Motor neuron (in vitro differentiated cells): ENCODE measurements around the gene KMT2A. TPM values are rescaled to one million over a fixed set of nuclear protein-coding genes. Genes with fewer than 3 reads are reported as not detected.
"Not testable (repeated sequence)": the region's sequence is repeated elsewhere in the genome, so short reads cannot be mapped to it uniquely, and the experiment has no call there.

Experiments used
- ATAC-seq, 8 experiments: fragments of 200-7000 bp; cut with Tn5 transposase; replicated peaks in 6 of 8; 2 replicates each; pipeline ENCODE4 v1.8.0; 2021; ENCODE audit warnings: mild to moderate bottlenecking in 8 of 8, moderate library complexity in 8 of 8
- H3K27ac ChIP-seq, 2 donors: fragments of 250-450 bp; sonication (Bioruptor Pico); 2 replicates each; pipeline ENCODE4 v1.9.0; 2021; ENCODE audit warnings: antibody characterized with exemption in 2 of 2, mild to moderate bottlenecking in 2 of 2, moderate library complexity in 1 of 2
- H3K4me1 ChIP-seq, 2 donors: fragments of 250-450 bp; sonication (Bioruptor Pico); replicated peaks in 1 of 2; 2 replicates each; pipeline ENCODE4 v1.6.1; 2021; ENCODE audit warnings: antibody characterized with exemption in 2 of 2, mild to moderate bottlenecking in 2 of 2, moderate library complexity in 1 of 2
- H3K4me3 ChIP-seq, 5 donors: fragments of 250-450 bp; sonication (Bioruptor Pico); 2 replicates each; pipeline ENCODE4 v1.9.0; 2021; ENCODE audit warnings: antibody characterized with exemption in 5 of 5, mild to moderate bottlenecking in 5 of 5, moderate library complexity in 4 of 5
- WGBS, 10 experiments: fragments of 450-650 bp; shearing (Covaris generic); methylation state at CpG; one replicate each; pipeline ENCODE4 v1.0.0; 2022; 5-methylcytosine and 5-hydroxymethylcytosine counted together
- in situ Hi-C, 9 experiments: fragments of 400-800 bp; cut with MboI; loops; one replicate each; pipeline ENCODE4 v1.15.0; 2021; ENCODE audit warnings: low sequenced_read_pairs in 9 of 9, low pct_unique_long_range_greater_than_20kb in 2 of 9; ENCODE audit not compliant: unreplicated experiment in 9 of 9
- total RNA-seq, 8 experiments: library from RNA; unstranded; fragments of 300-600 nt; gene quantifications; 2 replicates each; pipeline versions ENCODE4 v1.2.3 to v1.2.4, GENCODE V29; 2022

KMT2A gene
- total RNA-seq, 8 experiments from 2014 or later = 23.2 to 70.5 (median 47.6) TPM

DNA sequence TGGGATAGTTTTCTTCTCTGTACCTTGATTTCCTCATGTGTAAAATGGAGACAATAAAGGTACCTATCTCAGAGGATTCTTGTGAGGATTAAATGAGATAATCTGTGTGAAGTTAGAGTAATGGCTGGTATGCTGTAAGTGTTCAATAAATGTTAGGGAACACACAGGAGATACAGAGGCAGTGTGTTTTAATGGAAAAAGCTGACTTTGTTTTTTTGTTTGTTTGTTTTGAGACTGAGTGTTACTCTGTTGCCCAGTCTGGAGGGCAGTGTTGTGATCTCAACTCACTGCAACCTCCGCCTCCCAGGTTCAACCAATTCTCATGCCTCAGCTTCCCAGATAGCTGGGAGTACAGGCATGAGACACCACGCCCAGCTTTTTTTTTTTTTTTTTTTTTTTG is 133.4 kb downstream of the KMT2A start:
- peaks cover 6 to 23% of the 10 kb centered on the region in 2 donors for H3K4me1 ChIP-seq
- no peak for ATAC-seq
- H3K27ac ChIP-seq = no peak overlapping the region
- in situ Hi-C loops = no loop called here
- WGBS, 10 experiments = 43 to 100% (median 83%) methylated on average over 1 to 2 of the region's 2 CpGs; no CpG with 5 or more reads in 5 of the 10 experiments
- no peak overlapping the region for H3K4me3 ChIP-seq

GRCh38 chr11:118570787-118571186 is 134.5 kb downstream of the KMT2A start:
- Histone ChIP-seq H3K4me3 (no peak overlapping the region), H3K27ac (no peak overlapping the region), H3K4me1 (peaks cover 8 to 24% of the 10 kb centered on the region in 2 donors)
- in situ Hi-C loops = no loop called here
- 82 to 100% (median 100%) methylated on average over 1 of the region's 1 CpG for WGBS, 10 experiments
- no peak for ATAC-seq

- ATAC-seq = peak in 2 of 8 experiments; percentile 27 to 41
- WGBS, 10 experiments = 13 to 89% (median 32%) methylated on average over 1 to 13 of the region's 15 CpGs; no CpG with 5 or more reads in 4 of the 10 experiments
- peaks cover 8 to 27% of the 10 kb centered on the region in 2 donors for H3K4me1 ChIP-seq
- peak overlapping the region; percentile 100 for H3K27ac ChIP-seq
- in situ Hi-C loops = not testable (repeated sequence)
- H3K4me3 ChIP-seq = peak overlapping the region; percentile 96 to 100 (median 97)
Measured at GRCh38 chr11:118571701-118572060, 135.4 kb downstream of the KMT2A start.

- Histone ChIP-seq H3K4me3 (peak within 1 kb of the TSS; percentile 96 to 100 (median 97)), H3K4me1 (peaks cover 8 to 27% of the 10 kb centered on the region in 2 donors), H3K27ac (peak within 1 kb of the TSS; percentile 100)
- 0 to 4% (median 0%) methylated on average over 1 to 11 of the region's 55 CpGs; no CpG with 5 or more reads in 4 of the 10 experiments for WGBS, 10 experiments
- in situ Hi-C loops = no loop called here
- peak; percentile 68 to 89 (median 86) for ATAC-seq
Measured at GRCh38 chr11:118572061-118572980, 136.0 kb downstream of the KMT2A start, which contains the start of gene ARCN1. Gene ARCN1 (plus strand): TSS chr11:118572409. CDS start chr11:118572548, 139 bp downstream.

DNA sequence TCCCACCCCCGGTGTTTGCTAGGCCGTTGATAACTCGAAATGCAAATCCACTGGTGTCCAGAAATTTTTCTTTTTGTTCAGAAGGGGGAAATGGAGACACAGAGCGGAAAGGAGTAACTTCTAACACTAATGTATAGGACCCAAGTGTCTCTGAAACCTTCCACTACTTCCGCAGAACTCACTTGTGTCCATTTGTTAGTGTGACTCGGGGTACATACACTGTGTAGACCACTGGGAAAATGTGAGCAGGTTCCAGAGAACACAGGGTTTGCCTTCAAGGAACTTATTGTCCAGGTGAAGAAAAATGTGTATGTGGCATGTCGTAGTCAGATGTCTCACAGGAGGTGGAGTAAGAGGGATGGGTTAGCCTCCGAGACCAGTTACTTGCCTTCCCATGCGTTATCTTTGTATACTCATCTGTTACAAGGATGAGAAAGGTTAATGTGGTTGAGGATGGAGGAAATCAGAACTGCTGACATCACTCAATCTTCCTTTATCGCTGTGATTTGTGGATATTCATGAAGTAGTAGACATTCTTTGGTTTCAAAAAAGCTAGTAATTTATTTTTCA is 136.8 kb downstream of the KMT2A start:
- in situ Hi-C loops = no loop called here
- 0 to 20% (median 0%) methylated on average over 1 to 9 of the region's 10 CpGs; no CpG with 5 or more reads in 1 of the 10 experiments for WGBS, 10 experiments
- Histone ChIP-seq H3K4me3 (peak overlapping the region; percentile 96 to 100 (median 97)), H3K4me1 (peaks cover 8 to 27% of the 10 kb centered on the region in 2 donors), H3K27ac (peak overlapping the region; percentile 100)
- ATAC-seq = peak; percentile 7 to 26 (median 16)

DNA sequence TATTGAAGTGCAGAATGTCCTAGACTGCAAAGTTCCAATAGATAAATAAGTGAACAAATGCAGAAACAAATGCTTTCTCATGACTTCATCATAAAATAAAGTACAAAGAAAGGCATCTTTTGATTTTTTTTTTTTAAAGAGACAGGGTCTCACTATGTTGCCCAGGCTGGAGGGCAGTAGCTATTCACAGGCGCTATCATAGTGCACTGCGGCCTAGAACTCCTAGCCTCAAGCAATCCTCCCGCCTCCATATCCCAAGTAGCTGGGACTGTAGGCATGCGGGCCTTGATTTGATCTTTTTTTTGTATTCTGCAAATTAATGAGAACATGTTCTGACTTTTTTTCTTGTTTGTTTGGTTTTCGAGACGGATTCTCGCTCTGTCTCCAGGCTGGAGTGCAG is 138.3 kb downstream of the KMT2A start:
- WGBS, 10 experiments = 20 to 100% (median 72%) methylated on average over 1 to 6 of the region's 7 CpGs; no CpG with 5 or more reads in 2 of the 10 experiments
- no peak overlapping the region for H3K4me3 ChIP-seq

More for the DNA sequence above, 138.3 kb downstream of the KMT2A start:
- no peak for ATAC-seq
- peaks cover 8 to 27% of the 10 kb centered on the region in 2 donors for H3K4me1 ChIP-seq
- no peak overlapping the region for H3K27ac ChIP-seq
- in situ Hi-C loops = no loop called here

Other genes with a start within 250 kb of the KMT2A start
- 1 to 10 TPM in 5 of 8 experiments, under 1 TPM in 2, not detected in 1; 0.13 to 3.1 (median 1.4) TPM for gene JAML, start 211.5 kb upstream of the KMT2A start, total RNA-seq
- 1 to 10 TPM in 3 of 8 experiments, under 1 TPM in 3, not detected in 2; 0.08 to 6.2 (median 0.75) TPM for gene MPZL3, start 184.1 kb upstream of the KMT2A start, total RNA-seq
- 10 to 100 TPM in 1 of 8 experiments, 1 to 10 TPM in 2, under 1 TPM in 3, not detected in 2; 0.29 to 51.4 (median 1.0) TPM for gene MPZL2, start 172.2 kb upstream of the KMT2A start, total RNA-seq
- 1 to 10 TPM in 1 of 8 experiments, under 1 TPM in 3, not detected in 4; 0.17 to 1.2 (median 0.43) TPM for gene CD3E, start 131.8 kb upstream of the KMT2A start, total RNA-seq
- gene CD3D, start 93.8 kb upstream of the KMT2A start, total RNA-seq = not detected
- gene CD3G, start 92.1 kb upstream of the KMT2A start, total RNA-seq = under 1 TPM in 3 of 8 experiments, not detected in 5; 0.24 to 0.71 (median 0.52) TPM
- 10 to 100 TPM; 25.3 to 57.3 (median 39.1) TPM for gene UBE4A, start 76.9 kb upstream of the KMT2A start, total RNA-seq
- gene ATP5MG, start 34.9 kb upstream of the KMT2A start, total RNA-seq = 100 to 1,000 TPM; 145 to 207 (median 182) TPM
- gene TTC36, start 91.0 kb downstream of the KMT2A start, total RNA-seq = 1 to 10 TPM in 2 of 8 experiments, under 1 TPM in 3, not detected in 3; 0.38 to 1.3 (median 0.60) TPM
- 10 to 100 TPM in 7 of 8 experiments, 1 to 10 TPM in 1; 2.4 to 33.7 (median 24.0) TPM for gene TMEM25, start 94.7 kb downstream of the KMT2A start, total RNA-seq
- gene IFT46, start 129.4 kb downstream of the KMT2A start, total RNA-seq = 10 to 100 TPM; 20.0 to 60.2 (median 24.1) TPM
- gene ARCN1, start 135.9 kb downstream of the KMT2A start, total RNA-seq = 100 to 1,000 TPM in 6 of 8 experiments, 10 to 100 TPM in 2; 87.9 to 155 (median 122) TPM
- 10 to 100 TPM; 37.5 to 96.4 (median 49.1) TPM for gene PHLDB1, start 171.1 kb downstream of the KMT2A start, total RNA-seq
- gene TREH, start 243.2 kb downstream of the KMT2A start, total RNA-seq = 1 to 10 TPM in 1 of 8 experiments, under 1 TPM in 7; 0.31 to 2.4 (median 0.44) TPM